ENCODE results near the gene ZNF574.

The ZNF574 gene

DNA sequence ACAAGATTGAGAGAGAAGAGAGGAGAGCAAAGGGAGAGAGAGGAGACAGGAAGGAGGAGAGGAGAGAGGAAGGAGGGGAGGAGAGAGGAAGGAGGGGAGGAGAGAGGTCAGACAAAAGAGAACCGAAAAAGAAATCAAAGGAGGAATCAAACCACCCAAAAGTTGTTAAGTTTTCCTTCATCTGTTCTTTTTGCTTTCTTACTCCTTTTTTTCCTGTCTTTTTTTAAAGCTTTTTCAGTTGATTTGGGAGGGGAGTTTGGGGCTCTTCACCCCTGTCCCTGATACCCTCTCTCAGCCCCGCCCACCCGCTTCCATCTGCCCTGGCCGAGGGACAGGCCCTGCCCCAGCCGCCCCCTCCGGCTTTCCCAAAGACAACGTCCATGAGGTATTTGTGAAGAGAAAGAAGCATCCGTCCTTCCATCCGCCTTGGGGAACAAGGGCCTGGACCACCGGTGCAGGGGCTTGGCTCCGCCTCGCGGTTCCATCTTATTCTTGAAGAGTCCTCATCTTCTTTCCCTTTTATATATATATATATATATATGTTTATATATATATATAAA, 13.3 kb downstream of the ZNF574 start:
- no peaks in the 10 kb centered on the region for H3K79me2 ChIP-seq (ENCODE audit: control insufficient read depth, low read length)
- peaks cover 47% of the 10 kb centered on the region for H3K4me1 ChIP-seq (ENCODE audit: control insufficient read depth, low read length)
- no peaks in the 10 kb centered on the region for H3K9me3 ChIP-seq (ENCODE audit: control insufficient read depth, insufficient read depth, low read length)
- no peak overlapping the region; the same call in 1 of the 2 replicates for H3K27ac ChIP-seq (ENCODE audit: low read depth, low read length)
- TF ChIP-seq EZH2phosphoT487 (IDR thresholded peaks at IDR 0.05; ENCODE audit: borderline replicate concordance, low read length) = no peak
- TF ChIP-seq, protein P1, sequence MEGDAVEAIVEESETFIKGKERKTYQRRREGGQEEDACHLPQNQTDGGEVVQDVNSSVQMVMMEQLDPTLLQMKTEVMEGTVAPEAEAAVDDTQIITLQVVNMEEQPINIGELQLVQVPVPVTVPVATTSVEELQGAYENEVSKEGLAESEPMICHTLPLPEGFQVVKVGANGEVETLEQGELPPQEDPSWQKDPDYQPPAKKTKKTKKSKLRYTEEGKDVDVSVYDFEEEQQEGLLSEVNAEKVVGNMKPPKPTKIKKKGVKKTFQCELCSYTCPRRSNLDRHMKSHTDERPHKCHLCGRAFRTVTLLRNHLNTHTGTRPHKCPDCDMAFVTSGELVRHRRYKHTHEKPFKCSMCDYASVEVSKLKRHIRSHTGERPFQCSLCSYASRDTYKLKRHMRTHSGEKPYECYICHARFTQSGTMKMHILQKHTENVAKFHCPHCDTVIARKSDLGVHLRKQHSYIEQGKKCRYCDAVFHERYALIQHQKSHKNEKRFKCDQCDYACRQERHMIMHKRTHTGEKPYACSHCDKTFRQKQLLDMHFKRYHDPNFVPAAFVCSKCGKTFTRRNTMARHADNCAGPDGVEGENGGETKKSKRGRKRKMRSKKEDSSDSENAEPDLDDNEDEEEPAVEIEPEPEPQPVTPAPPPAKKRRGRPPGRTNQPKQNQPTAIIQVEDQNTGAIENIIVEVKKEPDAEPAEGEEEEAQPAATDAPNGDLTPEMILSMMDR (IDR thresholded peaks at IDR 0.05; ENCODE audit: low read depth, low read length, poor library complexity, severe bottlenecking) = no peak
- H4K20me1 ChIP-seq (ENCODE audit: control insufficient read depth, insufficient read depth, low read depth, low read length) = no peaks in the 10 kb centered on the region; the same call in 1 of the 2 replicates
- H3F3A ChIP-seq (ENCODE audit: control insufficient read depth, insufficient read depth) = peaks cover 42% of the 10 kb centered on the region
- H3K36me3 ChIP-seq (ENCODE audit: control insufficient read depth, low read length) = peaks cover 31% of the 10 kb centered on the region
- H3K4me3 ChIP-seq (ENCODE audit: low read length) = no peak overlapping the region
- 0 out of 2 replicates have a peak overlapping the region, but pooled peaks have one; percentile 30 for H3K4me2 ChIP-seq (ENCODE audit: low read length)
- H3K27me3 ChIP-seq (ENCODE audit: control insufficient read depth, low read length) = no peaks in the 10 kb centered on the region
- no peaks in the 10 kb centered on the region for H3K9me2 ChIP-seq (replicated peaks; ENCODE audit: control insufficient read depth, low read length)

DNA sequence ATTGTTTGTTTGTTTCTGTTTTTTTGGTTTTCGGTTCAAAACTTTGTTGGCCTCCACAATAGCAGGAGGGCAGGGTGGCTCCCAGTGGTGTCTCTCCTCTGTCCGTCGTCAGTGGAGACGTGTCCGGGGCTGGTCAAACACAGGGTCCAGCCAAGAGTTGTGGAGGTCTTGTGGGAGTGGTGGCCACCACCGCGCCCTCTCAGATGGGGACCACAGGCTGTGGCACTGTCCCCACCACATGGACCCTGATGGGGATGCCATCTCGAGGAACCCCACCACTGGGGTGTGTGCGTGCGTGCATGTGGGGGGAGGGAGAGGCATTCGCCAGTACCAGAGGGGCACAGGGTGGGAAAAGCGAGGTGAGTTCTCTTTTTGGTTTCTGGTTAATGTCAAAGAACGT, 13.8 kb downstream of the ZNF574 start:
- no peaks in the 10 kb centered on the region for H3K9me3 ChIP-seq (ENCODE audit: control insufficient read depth, insufficient read depth, low read length)
- TF ChIP-seq EZH2phosphoT487 (IDR thresholded peaks at IDR 0.05; ENCODE audit: borderline replicate concordance, low read length) = no peak
- TF ChIP-seq, protein P1 (IDR thresholded peaks at IDR 0.05; ENCODE audit: low read depth, low read length, poor library complexity, severe bottlenecking) = no peak
- peaks cover 47% of the 10 kb centered on the region for H3K4me1 ChIP-seq (ENCODE audit: control insufficient read depth, low read length)
- no peak overlapping the region for H3K4me3 ChIP-seq (ENCODE audit: low read length)
- H3K79me2 ChIP-seq (ENCODE audit: control insufficient read depth, low read length) = no peaks in the 10 kb centered on the region
- H3K27me3 ChIP-seq (ENCODE audit: control insufficient read depth, low read length) = no peaks in the 10 kb centered on the region
- peaks cover 36% of the 10 kb centered on the region for H3K36me3 ChIP-seq (ENCODE audit: control insufficient read depth, low read length)
- H3F3A ChIP-seq (ENCODE audit: control insufficient read depth, insufficient read depth) = peaks cover 42% of the 10 kb centered on the region
- H4K20me1 ChIP-seq (ENCODE audit: control insufficient read depth, insufficient read depth, low read depth, low read length) = no peaks in the 10 kb centered on the region; the same call in 1 of the 2 replicates
- no peaks in the 10 kb centered on the region for H3K9me2 ChIP-seq (replicated peaks; ENCODE audit: control insufficient read depth, low read length)
- H3K4me2 ChIP-seq (ENCODE audit: low read length) = no peak overlapping the region
- H3K27ac ChIP-seq (ENCODE audit: low read depth, low read length) = no peak overlapping the region

DNA sequence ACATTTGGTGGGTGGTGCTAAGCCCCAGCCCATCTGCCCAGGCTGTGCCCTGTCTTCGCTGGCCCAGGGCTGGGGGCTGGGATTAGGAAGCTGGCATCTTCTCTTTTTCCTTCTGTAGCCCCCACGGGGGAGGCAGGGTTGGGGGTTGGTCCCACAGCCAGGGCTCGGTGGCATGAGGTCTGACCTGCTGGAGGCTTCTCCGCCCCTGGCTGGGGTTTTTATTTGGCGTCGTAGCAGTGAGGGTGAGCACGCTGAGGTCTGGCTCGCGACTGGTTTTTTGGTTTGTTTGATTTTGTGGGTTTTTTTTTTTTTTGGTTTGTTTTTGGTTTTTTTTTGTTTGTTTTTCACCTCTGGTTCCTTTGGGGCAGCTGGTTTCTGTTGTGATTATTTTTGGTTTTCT, 14.7 kb downstream of the ZNF574 start:
- TF ChIP-seq, protein P1 (IDR thresholded peaks at IDR 0.05; ENCODE audit: low read depth, low read length, poor library complexity, severe bottlenecking) = no peak
- no peak for TF ChIP-seq EZH2phosphoT487 (IDR thresholded peaks at IDR 0.05; ENCODE audit: borderline replicate concordance, low read length)
- Histone ChIP-seq H3K36me3 (ENCODE audit: control insufficient read depth, low read length) (peaks cover 45% of the 10 kb centered on the region), H3K79me2 (ENCODE audit: control insufficient read depth, low read length) (no peaks in the 10 kb centered on the region), H3K9me2 (replicated peaks; ENCODE audit: control insufficient read depth, low read length) (no peaks in the 10 kb centered on the region), H4K20me1 (ENCODE audit: control insufficient read depth, insufficient read depth, low read depth, low read length) (no peaks in the 10 kb centered on the region; the same call in 1 of the 2 replicates), H3F3A (ENCODE audit: control insufficient read depth, insufficient read depth) (peaks cover 35% of the 10 kb centered on the region), H3K4me1 (ENCODE audit: control insufficient read depth, low read length) (peaks cover 47% of the 10 kb centered on the region), H3K4me2 (ENCODE audit: low read length) (no peak overlapping the region), H3K9me3 (ENCODE audit: control insufficient read depth, insufficient read depth, low read length) (no peaks in the 10 kb centered on the region), H3K27ac (ENCODE audit: low read depth, low read length) (no peak overlapping the region), H3K4me3 (ENCODE audit: low read length) (no peak overlapping the region), H3K27me3 (ENCODE audit: control insufficient read depth, low read length) (no peaks in the 10 kb centered on the region)

Data from DOHH2 (cell line).